T47D (cell line): ENCODE data around the gene CD300LB.

ENCODE experiments used
- DNase-seq, 2 experiments: peaks; one replicate each; pipeline versions ENCODE4 v3.0.0 to v3.0.0-alpha.2; 2011 to 2012; ENCODE audit warnings: low read depth in 1 of 2, low spot score in 1 of 2
- JUND ChIP-seq: IDR thresholded peaks from 2 replicates; pipeline ENCODE4 v1.6.1; 2012; ENCODE audit warnings: low read depth
- in situ Hi-C: cut with HindIII; loops from 2 replicates; pipeline ENCODE4 v1.10.0; 2016; ENCODE audit warnings: low sequenced_read_pairs, low pct_unique_long_range_greater_than_20kb

The CD300LB gene

GRCh38 chr17:74544991-74545842 lies 13.9 kb upstream of the CD300LB start:
- no peak for DNase-seq
- in situ Hi-C loops, result no loop called here
- TF ChIP-seq JUND, result no peak

- in situ Hi-C loops, result no loop called here
- DNase-seq, result no peak
- no peak for TF ChIP-seq JUND
Measured at GRCh38 chr17:74543891-74544760, 12.9 kb upstream of the CD300LB start.

GRCh38 chr17:74543406-74543805 lies 12.1 kb upstream of the CD300LB start:
- in situ Hi-C loops, result no loop called here
- TF ChIP-seq JUND, result no peak
- no peak for DNase-seq

- DNase-seq, result no peak
- in situ Hi-C loops, result no loop called here
- no peak for TF ChIP-seq JUND
Measured at GRCh38 chr17:74542727-74543383, 11.6 kb upstream of the CD300LB start.

GRCh38 chr17:74542166-74542565 lies 10.9 kb upstream of the CD300LB start:
- DNase-seq, result no peak
- TF ChIP-seq JUND, result no peak
- in situ Hi-C loops, result no loop called here

GRCh38 chr17:74541176-74542111 lies 10.2 kb upstream of the CD300LB start:
- TF ChIP-seq JUND, result no peak
- in situ Hi-C loops, result no loop called here

GRCh38 chr17:74539281-74539820 lies 8.1 kb upstream of the CD300LB start:
- DNase-seq, result no peak
- TF ChIP-seq JUND, result no peak
- in situ Hi-C loops, result no loop called here

More at GRCh38 chr17:74541176-74542111, 10.2 kb upstream of the CD300LB start:
- DNase-seq, result no peak

- in situ Hi-C loops, result no loop called here
- DNase-seq, result no peak
- no peak for TF ChIP-seq JUND
Measured at GRCh38 chr17:74536890-74537289, 5.6 kb upstream of the CD300LB start.

GRCh38 chr17:74532115-74532514 lies 840 bp upstream of the CD300LB start:
- DNase-seq, result peak in 1 of 2 experiments; percentile 81
- in situ Hi-C loops, result no loop called here
- no peak for TF ChIP-seq JUND

- no peak for DNase-seq
- no peak for TF ChIP-seq JUND
- in situ Hi-C loops, result no loop called here
Measured at GRCh38 chr17:74530831-74531150, 484 bp downstream of the CD300LB start.

- DNase-seq, result no peak
- in situ Hi-C loops, result no loop called here
- no peak for TF ChIP-seq JUND
Measured at GRCh38 chr17:74529243-74529642, 2.0 kb downstream of the CD300LB start.
